22Rv1 (cell line): ENCODE results near the gene GRIA1.
"Not testable (repeated sequence)": the region's sequence is repeated elsewhere in the genome, so short reads cannot be mapped to it uniquely, and the experiment has no call there.

Experiments
- CTCF ChIP-seq: fragments of 450-650 bp; IDR thresholded peaks from 2 replicates; pipeline ENCODE4 v1.5.1; 2017; ENCODE audit warnings: mild to moderate bottlenecking
- ZFX ChIP-seq: fragments of 450-650 bp; IDR thresholded peaks from 2 replicates; pipeline ENCODE4 v1.6.1; 2017; ENCODE audit warnings: antibody characterized with exemption, borderline replicate concordance

GRCh38 chr5:153862906-153863305, 372.4 kb downstream of the GRIA1 start:
- not testable (repeated sequence) for TF ChIP-seq CTCF, ZFX
